PC-3 (cell line): ENCODE results near the gene WDR83.

ENCODE experiments used
- EZH2 ChIP-seq: fragments of 300-600 bp; sonication (generic); IDR thresholded peaks from one replicate; pipeline ENCODE4 v1.6.1; 2017; ENCODE audit warnings: antibody characterized with exemption, mild to moderate bottlenecking, low read length; ENCODE audit not compliant: unreplicated experiment
- TF ChIP-seq, protein P1 (sequence below): fragments of 300-600 bp; sonication (generic); conservative IDR thresholded peaks from 2 replicates; pipeline ENCODE4 v1.5.1; 2017; ENCODE audit warnings: antibody characterized with exemption, low read depth, mild to moderate bottlenecking, low read length

GRCh38 chr19:12705169-12705568, 38.6 kb downstream of the WDR83 start:
- TF ChIP-seq, protein P1, sequence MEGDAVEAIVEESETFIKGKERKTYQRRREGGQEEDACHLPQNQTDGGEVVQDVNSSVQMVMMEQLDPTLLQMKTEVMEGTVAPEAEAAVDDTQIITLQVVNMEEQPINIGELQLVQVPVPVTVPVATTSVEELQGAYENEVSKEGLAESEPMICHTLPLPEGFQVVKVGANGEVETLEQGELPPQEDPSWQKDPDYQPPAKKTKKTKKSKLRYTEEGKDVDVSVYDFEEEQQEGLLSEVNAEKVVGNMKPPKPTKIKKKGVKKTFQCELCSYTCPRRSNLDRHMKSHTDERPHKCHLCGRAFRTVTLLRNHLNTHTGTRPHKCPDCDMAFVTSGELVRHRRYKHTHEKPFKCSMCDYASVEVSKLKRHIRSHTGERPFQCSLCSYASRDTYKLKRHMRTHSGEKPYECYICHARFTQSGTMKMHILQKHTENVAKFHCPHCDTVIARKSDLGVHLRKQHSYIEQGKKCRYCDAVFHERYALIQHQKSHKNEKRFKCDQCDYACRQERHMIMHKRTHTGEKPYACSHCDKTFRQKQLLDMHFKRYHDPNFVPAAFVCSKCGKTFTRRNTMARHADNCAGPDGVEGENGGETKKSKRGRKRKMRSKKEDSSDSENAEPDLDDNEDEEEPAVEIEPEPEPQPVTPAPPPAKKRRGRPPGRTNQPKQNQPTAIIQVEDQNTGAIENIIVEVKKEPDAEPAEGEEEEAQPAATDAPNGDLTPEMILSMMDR = no peak
- no peak for TF ChIP-seq EZH2
